B cell (primary cell): Measurements from ENCODE around the gene COMMD7.

Experiments used
- EZH2 ChIP-seq: IDR thresholded peaks from 2 replicates; pipeline ENCODE4 v1.6.1; 2012; ENCODE audit warnings: borderline replicate concordance, low read depth, mild to moderate bottlenecking, moderate library complexity, low read length; ENCODE audit not compliant: insufficient read depth, poor library complexity, severe bottlenecking
- TF ChIP-seq, protein P1 (sequence below): fragments of 200-600 bp; IDR thresholded peaks from one replicate; pipeline ENCODE4 v1.8.0; 2022; ENCODE audit warnings: antibody characterized with exemption, mild to moderate bottlenecking

DNA sequence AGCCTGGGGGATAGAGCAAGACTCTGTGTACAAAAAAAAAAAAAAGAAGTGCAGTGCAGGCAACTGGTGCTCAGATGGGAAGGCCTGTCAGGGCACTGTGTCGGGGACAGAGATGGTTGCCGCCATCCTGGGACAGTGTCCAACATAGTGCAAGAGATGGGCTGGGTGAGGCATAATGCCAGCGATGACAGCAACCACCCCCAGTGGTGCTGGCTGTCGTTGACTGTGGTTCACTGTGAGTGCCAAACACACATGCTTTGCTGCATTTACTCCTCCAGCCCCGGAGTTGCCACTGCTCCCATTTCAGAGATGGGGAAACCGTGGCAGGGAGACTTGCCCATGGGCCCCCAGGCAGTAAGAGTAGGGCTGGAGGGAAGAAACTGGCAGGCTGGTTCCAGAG is 64.3 kb downstream of the COMMD7 start:
- TF ChIP-seq EZH2 = no peak
- TF ChIP-seq, protein P1, sequence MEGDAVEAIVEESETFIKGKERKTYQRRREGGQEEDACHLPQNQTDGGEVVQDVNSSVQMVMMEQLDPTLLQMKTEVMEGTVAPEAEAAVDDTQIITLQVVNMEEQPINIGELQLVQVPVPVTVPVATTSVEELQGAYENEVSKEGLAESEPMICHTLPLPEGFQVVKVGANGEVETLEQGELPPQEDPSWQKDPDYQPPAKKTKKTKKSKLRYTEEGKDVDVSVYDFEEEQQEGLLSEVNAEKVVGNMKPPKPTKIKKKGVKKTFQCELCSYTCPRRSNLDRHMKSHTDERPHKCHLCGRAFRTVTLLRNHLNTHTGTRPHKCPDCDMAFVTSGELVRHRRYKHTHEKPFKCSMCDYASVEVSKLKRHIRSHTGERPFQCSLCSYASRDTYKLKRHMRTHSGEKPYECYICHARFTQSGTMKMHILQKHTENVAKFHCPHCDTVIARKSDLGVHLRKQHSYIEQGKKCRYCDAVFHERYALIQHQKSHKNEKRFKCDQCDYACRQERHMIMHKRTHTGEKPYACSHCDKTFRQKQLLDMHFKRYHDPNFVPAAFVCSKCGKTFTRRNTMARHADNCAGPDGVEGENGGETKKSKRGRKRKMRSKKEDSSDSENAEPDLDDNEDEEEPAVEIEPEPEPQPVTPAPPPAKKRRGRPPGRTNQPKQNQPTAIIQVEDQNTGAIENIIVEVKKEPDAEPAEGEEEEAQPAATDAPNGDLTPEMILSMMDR = no peak
